Peyer's patch (tissue), 4 donors: ENCODE results near the gene HEPHL1.

ENCODE experiments used
- CTCF ChIP-seq, 6 experiments: fragments of 450-650 bp in 4 of 6; fragments of 200-600 bp in 2 of 6; sonication (generic) in 1 of 6; IDR thresholded peaks; one replicate each; pipeline ENCODE4 v1.5.1; 2017 to 2019; ENCODE audit warnings: antibody characterized with exemption in 6 of 6, mild to moderate bottlenecking in 3 of 6, moderate library complexity in 1 of 6
- POLR2A ChIP-seq, 2 donors: fragments of 450-650 bp; IDR thresholded peaks; one replicate each; pipeline ENCODE4 v1.5.1; 2017; ENCODE audit warnings: antibody characterized with exemption in 2 of 2, mild to moderate bottlenecking in 2 of 2, moderate library complexity in 2 of 2

- TF ChIP-seq CTCF (IDR thresholded peaks at IDR 0.05), result no peak
- no peak for TF ChIP-seq POLR2A (IDR thresholded peaks at IDR 0.05)
These were observed 23.4 kb upstream of the HEPHL1 start for GRCh38 chr11:93997741-93998140.
